NCI-H345 treated with DMSO at 0.1 percent for 48 hours (cell line): ENCODE measurements around the gene VPS52.
"Not testable (repeated sequence)": the region's sequence is repeated elsewhere in the genome, so short reads cannot be mapped to it uniquely, and the experiment has no call there.

Experiments used
- DNase-seq: peaks from one replicate; lab custom pipeline; 2025; ENCODE audit not compliant: unreplicated experiment; lab: John Stamatoyannopoulos, UW

The VPS52 gene

DNA sequence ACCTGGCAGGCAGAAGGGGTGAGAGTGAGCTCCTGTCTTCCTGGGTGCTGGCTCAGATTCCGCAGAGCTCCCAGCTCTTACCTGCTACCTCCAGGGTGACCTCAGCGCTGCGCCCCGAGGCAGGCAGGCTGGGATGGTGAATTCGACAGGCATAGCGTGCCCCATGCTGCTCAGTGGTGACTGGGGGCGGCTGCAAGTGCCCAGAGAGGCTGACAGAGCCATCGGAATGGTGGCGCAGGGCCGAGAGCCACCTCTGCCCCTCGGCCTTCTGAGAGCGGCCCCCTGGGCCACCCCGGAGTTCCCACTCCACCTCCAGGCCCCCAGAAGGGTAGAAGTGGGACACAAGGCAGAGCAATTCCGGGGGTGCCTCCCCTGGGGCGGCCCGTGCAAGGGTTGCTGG lies 32.5 kb upstream of the VPS52 start:
- no peak for DNase-seq

DNA sequence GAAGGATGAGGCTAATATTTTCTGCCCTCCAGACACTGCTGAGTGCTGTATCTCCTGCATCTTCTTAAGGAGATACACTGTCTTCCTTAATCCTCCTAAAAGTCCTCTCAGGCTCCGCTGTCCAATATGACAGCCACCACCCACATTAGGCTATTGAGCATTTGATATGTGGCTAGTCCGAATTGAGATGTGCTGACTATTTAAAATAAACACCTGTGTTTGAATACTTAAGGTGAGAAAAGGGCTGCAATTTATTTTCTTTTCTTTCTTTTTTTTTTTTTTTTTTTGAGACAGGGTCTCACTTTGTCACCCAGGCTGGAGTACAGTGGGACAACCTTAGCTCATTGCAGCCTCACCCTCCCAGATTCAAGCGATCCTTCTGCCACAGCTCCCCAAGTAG lies 30.2 kb upstream of the VPS52 start:
- DNase-seq = no peak

DNA sequence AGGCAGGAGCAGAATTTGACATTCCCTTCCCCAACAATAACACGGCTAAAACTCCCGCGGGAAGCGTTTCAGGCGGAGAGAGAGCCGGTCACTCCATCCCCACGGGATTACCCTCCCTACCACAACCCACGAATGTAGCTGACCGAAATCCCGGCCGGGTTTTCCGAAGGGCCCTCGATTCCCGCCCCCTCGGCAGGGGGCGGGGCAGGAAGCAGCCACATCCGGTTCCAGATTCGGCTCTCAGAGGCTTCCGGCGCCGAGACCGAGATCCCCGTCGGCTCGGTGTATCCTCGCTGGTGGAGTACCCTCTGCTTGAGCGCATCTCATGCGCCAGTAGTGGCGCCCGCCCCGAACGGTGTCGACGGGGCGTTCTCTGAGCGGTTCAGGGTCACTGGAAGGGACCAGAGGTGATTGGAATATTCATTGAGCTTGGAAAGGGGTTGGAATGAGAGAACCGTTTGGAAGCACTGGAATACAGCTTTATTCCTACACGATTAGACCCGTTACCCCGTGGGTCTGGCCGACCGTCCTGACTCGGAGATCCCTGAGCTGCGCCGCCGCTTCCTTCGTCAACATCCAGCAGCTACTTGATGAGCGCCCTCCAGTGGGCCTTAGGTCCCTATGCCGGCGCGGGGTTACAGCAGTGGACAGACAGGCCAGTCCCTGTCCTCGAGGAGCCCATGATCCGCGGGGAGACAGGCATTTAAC lies 27.7 kb upstream of the VPS52 start:
- peak; percentile 83 for DNase-seq

DNA sequence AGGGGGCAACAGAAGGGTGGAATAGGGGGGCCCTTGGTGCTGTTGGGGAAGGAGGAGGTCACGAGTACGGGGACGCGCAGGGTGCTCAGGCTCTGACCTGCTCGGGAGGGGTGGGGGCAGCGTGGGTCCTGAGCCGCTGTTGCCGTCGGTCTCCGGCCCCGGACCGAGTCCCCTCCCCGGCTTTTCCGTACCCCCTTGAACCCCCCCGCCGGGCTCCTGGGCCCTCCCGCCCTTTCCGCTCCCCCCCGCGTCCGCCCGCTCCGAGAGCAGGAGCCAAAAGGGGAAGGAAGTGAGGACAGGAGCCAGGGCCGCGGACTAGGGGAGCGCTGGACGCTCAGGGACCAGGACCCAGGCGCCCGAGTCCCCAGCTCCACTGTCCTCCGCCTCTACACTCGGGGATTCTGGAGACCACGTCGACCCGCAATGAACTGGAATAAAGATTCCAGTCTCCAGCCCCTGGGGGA lies 27.1 kb upstream of the VPS52 start, which contains the start of gene RGL2:
TSS of gene RGL2 (minus strand) at position 170 of the 464 bp plus-strand sequence. CDS start 332 bp downstream, outside the sequence.
- peak; percentile 5 for DNase-seq

DNA sequence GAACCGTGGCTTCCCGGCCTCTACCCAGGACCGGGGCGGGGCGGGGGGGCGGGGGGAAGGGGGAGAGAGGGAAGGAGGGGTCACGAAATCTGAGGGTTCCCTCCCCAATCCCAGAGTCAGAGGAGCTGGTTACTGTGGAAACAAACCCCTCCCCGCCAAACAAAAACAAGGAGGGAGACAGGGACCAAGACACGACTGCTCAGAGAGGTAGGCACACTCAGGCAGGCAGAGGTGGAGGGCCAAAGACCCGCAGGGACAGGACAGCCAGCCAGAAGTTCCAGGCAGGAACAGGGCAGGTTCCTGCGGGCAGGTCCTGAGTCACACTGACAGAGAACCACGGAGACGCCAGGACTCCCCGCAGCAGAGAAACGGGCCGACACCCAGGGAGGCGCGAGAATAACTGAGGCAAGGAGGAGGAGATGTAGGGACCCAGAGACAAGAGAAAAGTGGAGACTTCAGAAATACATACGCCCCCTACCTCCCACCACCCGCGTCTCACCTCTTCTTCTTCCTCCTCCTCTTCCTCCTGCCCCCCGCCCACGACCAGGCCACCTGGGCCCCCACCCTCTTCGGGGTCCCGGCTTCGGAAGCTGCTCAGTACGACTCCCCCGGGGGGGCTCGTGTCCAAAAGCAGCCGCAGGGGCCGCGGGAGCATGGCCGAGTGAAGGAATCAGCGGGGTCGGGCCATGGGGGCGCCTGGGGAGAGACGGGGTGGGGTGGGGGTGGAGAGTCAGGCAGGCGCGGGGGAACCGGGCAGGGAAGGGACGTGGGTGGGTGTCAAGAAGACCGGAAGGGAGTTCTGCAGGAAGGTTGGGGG lies 26.5 kb upstream of the VPS52 start:
- no peak for DNase-seq

DNA sequence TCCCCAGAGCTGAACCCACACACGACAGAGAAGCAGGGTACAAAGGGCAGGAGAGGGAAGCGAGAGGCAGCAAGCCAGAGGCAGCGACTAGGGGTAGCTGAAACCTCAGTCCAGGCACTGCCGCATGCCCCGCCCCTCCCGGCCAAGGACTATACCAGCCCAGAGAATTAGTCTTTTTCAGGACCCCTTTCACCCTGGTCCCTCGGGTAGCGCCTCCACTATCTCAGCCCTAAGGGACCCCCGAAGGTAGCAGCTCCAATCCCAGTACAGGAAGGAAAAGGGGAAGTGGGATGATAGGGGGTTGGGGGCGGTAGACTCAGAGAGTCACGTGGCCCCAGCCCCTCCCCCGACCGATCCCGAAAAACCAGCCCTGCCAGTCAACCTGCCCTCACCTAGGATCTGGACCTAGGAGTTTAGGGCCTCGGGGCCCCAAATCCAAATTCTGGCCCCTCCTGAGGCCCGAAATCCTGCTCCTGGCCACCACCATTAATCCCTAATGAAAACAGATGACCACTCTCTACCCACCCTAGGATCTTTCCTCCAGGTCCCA lies 25.8 kb upstream of the VPS52 start:
- no peak for DNase-seq

DNA sequence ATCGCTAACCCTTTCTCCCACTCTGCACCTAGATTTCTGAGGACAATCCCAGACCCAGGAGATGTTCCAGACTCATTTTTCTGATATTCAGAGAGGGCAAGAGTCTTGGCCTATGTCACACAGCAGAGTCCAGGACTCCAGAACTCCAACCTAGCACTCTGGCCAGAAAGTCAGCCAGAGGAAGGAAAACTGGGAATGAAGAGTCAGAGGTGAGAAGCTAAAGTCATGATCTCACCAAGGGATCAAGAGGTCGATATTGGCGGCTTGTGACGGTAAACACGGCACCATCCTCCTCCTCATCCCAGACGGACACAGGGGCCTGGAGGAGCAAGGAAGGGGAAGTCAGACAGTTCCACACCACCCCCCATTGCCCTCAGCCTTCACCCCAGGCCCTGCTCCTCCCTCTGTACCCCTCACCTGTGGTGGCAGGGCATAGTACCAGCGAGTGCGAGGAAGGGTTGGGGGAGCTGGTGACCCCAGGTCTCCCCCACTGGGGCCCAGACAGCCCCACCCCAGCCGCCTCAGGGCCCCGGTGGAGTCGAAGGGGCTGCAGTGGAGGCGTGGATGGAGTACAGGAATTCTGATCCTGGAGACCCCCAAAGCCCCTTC lies 25.2 kb upstream of the VPS52 start:
- DNase-seq = no peak

DNA sequence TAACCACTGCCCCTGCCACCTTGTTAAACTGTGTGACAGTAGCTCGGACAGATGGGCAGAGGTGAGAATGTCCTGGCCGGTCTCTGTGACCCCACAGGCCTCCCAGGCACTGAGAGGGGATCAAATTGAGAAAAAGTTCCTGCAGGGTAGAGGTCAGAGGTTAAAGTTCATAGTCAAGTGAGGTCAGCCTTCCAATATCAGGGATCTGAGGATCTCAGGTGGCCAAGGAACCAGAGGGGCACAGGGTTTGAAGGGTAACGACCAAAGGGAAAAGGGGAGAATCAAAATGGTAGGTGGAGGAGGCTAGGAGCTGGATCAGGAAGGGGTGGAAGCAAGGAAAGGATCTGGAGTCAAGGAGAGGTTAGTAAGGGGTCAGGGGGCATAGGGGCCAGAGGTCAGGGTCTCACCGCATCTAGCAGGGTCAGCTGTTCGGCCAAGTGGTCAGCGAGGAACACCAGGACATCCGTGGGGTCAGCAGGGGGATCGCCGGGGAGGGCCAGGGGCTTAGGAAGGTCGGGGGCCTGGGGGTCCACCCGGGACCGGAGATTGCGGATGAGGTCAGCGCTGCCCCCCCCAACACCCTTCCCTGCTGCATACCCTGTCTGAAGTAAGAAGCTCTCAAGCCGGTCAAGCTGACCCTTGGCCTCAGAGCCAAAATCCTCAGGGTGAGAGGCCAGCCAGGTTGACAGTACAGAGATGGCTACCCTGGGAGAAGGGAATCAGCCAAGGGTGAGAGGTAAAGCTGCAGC lies 24.1 kb upstream of the VPS52 start:
- DNase-seq = no peak

DNA sequence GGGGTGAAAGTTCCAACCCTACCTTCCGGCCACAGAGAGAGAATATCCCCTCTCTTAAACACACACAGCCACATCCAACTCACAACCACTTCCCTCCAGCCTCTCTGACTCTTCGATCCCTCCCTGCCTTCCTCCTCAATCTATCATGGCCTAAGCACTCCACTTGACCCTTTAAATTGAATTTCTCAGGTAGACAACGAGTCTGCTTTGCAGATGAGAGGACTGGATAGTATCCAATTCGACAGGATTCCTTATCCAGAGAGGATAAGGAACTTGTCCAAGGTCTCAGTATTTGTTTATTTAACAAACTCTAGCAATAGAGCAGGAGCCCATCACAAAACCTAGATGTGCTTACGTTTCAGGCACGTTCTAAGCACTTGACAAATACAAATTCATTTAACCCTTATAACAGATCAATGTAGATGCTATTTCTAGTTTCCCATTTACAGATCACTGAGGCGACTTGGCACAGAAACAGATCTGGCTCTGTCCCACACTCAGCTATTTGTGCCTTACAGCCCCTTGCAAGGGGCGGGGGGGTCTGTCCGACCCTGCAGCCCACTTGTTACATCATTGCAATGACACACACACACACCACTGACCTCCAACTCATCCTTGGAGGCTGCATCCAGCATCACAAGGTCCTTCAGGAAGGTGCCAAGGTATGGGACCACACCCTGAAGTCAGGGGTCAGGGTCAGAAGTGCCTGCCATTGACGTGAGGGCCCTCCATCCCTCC lies 22.6 kb upstream of the VPS52 start:
- no peak for DNase-seq

DNA sequence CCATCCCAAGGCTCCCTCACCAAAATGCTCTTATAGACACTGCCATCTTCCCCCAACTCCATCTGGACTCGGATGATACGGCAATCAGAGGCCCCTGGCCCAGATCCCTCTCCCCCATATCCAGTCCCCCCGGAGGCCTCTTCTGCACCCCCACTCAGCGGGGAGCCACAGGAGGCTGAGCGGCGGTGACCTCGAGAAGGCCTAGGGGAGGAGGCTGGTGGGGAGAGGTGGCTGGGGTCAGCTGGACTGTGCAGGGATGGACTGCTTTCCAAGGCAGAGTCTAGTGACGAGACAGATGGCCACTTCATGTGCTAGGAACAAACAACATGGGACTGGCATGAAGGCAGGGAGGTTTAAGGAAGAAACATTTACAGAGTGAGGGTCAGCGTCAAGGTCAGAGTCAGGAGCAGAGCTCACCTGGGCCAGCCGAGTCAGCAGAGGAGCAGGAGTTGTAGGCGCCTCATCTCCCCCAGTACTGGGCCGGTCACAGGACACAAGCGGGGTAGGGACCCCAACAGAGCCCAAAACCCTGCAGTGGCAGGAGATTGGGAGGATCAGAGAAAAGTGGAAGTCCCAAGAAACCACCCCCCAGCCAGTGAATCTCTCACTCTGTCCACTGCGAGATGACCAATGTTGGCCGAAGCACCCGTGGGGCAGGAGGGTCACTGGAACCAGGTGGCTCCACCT lies 21.5 kb upstream of the VPS52 start:
- no peak for DNase-seq

DNA sequence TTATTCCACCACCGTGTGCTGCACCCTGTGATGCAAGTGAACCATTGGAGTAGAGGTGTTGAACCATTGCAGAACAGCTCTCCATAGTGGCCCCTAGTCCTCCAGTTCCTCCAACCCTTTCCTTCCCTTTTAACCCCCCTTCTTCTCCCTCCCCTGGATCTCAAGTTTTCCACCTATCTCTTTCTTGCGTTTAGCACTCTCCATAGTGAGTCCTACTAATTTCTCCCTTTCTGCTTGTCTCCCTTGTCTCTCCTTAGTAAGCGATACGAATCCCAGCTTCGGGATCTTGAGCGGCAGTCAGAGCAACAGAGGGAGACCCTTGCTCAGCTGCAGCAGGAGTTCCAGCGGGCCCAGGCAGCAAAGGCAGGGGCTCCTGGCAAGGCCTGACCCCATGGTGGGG lies 18.8 kb upstream of the VPS52 start:
- DNase-seq = no peak

DNA sequence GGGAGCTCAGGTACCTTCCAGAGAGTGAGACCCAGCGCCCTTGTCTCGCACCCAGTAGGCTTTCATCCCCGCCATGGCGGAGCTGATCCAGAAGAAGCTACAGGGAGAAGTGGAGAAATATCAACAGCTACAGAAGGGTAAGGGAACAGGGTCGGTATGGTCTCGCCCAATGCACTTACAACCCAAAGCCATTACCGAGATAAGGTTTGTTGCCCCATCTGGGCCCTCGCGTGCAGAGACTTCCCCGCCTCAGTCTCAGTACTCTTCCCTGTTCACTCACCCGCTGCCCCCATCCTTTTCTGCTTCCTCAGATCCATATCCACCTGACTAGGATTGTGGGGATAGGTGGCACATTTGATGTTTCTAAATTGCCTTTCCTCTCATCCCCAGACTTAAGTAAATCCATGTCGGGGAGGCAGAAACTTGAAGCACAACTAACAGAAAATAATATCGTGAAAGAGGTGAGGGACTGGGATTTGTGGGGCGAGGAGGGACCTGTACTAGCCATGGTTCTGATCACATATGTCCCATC lies 18.2 kb upstream of the VPS52 start:
- DNase-seq = no peak

DNA sequence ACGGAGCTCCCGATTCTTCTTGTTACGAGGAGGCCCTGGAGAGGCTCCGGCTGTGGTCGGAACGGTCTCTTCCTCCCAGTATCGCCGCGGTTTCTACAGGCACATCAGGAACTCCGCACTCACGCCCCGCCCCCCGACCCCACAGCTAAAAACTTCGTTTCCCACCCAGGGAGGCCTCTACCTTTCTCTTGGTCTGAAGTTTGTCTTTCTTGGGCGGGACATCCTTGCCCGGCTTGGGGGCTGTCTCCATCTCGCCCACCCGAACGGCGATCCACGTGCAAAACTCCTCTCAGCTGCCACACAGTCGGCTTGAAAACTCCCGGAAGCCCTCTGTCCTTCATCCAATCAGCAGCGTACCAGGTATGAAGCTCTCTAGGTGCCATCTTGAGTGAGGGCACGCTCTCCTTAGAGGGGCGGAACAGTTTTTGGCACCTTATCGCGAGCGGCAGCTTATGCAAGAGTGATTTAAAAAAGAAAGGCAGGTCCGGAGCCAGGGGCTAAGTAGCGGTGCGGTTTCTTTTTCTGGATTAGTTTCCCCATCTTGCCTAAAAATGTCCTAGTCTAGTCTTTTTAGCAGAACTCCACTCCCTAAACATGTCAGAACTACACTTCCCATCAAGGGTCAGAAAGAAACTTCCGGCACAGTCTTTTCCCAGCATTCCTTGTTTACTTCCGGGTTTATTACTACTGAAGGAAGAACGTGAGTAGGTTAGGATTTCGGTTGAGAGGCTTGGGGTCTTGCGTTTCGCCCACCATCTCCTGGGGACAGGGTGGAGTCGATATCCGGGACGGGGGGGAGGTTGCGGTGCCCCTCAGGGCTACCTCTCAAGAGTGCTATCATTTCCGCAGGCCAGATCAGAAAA lies 17.5 kb upstream of the VPS52 start, which contains the start of the genes PFDN6 and WDR46:
TSS of gene PFDN6 (plus strand) at position 681 of the 863 bp plus-strand sequence. CDS start 256 bp downstream, outside the sequence.
TSS of gene WDR46 (minus strand) at position 319 of the 863 bp plus-strand sequence. CDS start at position 250, 69 bp downstream.
- peak; percentile 97 for DNase-seq

DNA sequence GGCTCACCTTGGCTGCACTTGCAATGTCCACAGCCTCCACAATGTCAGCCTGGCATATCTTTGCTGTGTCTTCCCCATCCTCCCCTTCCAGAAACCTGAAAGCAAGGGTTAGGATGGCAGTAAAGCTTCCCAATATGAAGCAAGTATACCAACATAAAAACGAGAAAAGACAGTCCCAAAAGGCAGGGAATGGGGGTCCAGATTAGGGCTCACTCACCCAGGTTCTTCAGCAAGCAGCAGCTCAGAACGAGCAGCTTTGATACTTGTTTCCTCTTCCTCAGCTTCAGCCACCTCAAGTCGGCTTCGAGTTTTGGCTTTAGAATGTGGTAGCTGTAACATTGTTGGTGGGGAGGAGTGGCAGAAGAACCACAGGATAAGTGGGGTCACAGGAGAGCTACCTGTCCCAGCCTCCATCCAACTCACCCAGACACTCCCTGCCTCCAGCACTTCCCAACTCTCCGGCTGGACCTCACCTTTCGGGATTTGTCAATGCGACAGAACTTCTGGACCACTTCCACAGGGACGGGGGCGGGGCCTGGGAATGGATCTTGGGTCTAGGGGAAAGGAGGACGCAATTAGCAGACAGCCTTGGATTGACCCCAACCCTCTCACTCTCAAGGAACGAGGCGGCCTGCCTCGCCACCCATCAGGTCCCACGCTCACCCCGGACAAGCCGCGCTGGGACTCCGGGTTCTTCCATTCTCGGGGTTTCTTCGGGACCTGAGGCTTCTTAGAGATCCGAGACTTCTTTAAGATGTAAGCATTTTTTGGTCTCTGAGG lies 16.7 kb upstream of the VPS52 start:
- DNase-seq = no peak

DNA sequence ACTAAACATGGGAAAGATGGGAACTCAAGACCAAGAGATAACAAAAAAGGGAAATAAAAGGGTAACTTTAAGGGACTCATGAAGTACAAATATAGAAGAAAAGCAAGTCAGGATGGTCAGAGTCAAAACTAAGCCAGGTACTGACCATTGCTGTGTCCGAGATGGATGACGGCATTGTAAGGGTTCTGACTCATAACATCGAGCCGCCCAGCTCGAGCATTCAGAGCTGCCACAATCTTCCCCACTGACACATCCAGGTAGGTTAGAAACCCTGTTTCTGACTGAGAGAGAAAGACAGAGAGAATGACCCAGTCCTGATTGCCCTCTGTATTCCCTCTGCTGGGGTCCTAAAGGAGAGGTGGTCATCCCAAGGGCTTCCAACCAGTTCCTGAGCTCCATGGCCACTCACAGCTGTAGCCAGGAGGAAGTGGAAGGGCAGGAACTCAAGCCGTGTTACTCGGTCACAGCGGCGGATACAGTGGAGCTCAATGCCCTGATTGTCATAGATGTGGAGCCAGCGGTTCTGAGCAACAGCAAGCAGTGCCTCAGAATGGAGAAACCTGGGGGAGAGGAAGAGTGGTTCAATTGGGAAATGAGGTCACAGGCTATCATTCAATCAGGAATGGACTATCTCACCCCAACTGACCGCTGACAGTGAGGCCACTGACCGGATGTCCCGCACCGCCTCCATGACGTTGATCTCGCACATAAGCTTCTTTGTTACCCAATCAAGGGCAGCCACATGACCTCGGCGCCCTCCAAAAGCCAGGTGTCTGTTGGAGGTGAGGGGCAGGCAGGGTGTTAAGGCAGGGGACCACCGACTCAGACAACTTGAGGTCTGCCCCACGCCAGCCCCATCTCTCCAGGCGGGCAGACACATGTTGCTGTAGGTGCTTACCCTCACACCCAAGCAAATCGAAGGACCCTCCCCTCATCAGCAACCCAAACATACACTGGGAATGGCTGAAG lies 15.6 kb upstream of the VPS52 start:
- DNase-seq = no peak

DNA sequence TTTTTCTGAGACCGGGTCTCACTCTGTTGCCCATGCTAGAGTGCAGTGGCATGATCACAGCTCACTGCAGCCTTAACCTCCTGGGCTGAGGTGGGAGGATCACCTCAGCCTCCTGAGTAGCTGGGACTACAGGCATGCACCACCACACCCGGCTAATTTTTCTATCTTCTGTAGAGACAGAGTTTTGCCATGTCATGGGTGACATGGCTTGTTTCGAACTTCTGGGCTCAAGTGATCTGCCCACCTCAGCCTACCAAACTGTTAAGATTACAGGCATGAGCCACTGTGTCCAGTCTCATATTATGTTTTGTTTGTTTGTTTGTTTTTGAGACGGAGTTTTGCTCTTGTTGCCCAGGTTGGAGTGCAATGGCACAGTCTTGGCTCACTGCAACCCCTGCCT lies 13.5 kb upstream of the VPS52 start:
- DNase-seq = not testable (repeated sequence)
